Epithelial cell of esophagus (primary cell): ENCODE results near the gene NCMAP.
A peak's percentile ranks its signal among the peaks of the same experiment; 100 is the strongest.
"Not testable (repeated sequence)": the region's sequence is repeated elsewhere in the genome, so short reads cannot be mapped to it uniquely, and the experiment has no call there.

Experiments used
- DNase-seq: peaks from one replicate; pipeline ENCODE4 v3.0.0; 2010; ENCODE audit warnings: low read depth
- H3K4me3 ChIP-seq: 2 replicates; pipeline ENCODE4 v1.5.1; 2011; ENCODE audit warnings: mild to moderate bottlenecking, low read length, control low read depth
- TF ChIP-seq, protein P1 (sequence below): IDR thresholded peaks from 2 replicates; pipeline ENCODE4 v1.5.1; 2011; ENCODE audit warnings: low read depth, mild to moderate bottlenecking, low read length, control low read depth, inconsistent platforms; ENCODE audit not compliant: insufficient read depth; ENCODE audit errors: missing control alignments

NCMAP gene

DNA sequence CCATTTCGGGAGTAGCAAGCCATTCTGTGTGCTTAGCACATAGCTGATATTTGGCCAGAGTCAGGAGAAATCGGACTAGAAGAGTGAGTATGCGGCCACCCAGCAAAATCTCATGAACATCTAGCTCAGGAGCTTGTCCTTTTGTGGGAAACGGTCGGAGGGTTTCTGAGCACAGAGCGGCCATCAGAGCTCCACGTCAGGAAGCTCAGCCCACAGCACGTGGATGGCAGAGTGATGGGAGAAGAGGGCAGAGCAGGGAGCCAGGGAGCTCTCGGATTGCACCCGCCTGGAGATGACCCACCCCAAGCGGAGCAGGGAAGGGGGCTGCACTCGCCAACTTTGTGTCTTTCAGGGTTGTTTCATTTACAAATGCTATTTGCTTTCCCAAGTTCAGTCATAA lies 39.4 kb upstream of the NCMAP start:
- DNase-seq: no peak
- TF ChIP-seq, protein P1, sequence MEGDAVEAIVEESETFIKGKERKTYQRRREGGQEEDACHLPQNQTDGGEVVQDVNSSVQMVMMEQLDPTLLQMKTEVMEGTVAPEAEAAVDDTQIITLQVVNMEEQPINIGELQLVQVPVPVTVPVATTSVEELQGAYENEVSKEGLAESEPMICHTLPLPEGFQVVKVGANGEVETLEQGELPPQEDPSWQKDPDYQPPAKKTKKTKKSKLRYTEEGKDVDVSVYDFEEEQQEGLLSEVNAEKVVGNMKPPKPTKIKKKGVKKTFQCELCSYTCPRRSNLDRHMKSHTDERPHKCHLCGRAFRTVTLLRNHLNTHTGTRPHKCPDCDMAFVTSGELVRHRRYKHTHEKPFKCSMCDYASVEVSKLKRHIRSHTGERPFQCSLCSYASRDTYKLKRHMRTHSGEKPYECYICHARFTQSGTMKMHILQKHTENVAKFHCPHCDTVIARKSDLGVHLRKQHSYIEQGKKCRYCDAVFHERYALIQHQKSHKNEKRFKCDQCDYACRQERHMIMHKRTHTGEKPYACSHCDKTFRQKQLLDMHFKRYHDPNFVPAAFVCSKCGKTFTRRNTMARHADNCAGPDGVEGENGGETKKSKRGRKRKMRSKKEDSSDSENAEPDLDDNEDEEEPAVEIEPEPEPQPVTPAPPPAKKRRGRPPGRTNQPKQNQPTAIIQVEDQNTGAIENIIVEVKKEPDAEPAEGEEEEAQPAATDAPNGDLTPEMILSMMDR: no peak
- no peak overlapping the region for H3K4me3 ChIP-seq

DNA sequence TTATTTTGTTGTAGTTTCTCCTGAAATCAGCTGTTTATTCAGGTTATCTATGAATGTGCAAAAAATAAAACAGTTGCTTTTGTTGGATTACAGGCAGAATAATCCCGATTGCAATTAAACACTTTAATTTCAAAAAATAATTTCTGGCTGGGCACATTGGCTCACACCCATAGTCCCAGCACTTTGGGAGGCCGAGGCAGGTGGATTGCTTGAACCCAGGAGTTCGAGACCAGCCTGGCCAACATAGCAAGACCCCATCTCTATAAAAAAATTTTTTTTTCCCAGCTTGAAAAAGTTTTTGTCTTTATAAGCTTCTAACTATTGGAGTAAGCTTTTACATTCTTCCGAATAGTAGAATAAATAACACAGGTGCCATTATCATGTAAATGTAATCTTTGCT lies 38.0 kb upstream of the NCMAP start:
- TF ChIP-seq, protein P1: no peak
- DNase-seq: no peak
- H3K4me3 ChIP-seq: no peak overlapping the region

DNA sequence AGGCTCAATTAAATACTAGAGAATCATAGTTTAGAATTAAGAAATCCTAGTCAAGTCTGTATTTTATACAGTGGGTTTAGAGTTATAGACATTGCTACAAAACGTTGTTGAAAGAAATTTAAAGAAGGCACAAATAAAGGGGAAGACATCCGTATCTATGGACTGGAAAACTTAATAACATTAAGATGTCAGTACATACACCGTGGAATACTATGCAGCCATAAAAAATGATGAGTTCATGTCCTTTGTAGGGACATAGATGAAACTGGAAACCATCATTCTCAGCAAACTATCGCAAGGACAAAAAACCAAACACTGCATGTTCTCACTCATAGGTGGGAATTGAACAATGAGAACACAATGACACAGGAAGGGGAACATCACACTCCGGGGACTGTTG lies 35.6 kb upstream of the NCMAP start:
- DNase-seq: not testable (repeated sequence)

DNA sequence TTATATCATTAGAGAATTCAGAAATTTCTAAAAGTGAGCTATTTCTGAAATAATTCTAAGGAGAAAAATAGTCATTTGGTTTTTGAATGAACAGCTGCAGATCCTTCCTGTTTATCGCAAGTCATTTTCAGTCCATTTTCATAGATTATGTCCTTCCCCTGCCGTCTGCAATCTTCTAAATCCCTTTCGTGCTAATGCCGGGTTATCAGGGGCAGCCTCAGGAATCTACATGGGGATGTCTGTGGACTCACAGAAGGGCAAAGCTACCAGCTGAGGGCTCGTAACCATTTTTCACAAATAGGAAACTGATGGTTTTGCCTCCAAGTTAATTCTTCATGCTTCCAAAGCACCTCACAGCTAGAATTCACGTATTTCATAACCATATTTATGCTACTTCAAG lies 30.3 kb upstream of the NCMAP start:
- H3K4me3 ChIP-seq: no peak overlapping the region
- DNase-seq: no peak
- TF ChIP-seq, protein P1: no peak

More for the DNA sequence above, 35.6 kb upstream of the NCMAP start:
- H3K4me3 ChIP-seq: not testable (repeated sequence)

GRCh38 chr1:24526045-24526444 lies 29.8 kb upstream of the NCMAP start:
- no peak overlapping the region for H3K4me3 ChIP-seq
- DNase-seq: no peak
- TF ChIP-seq, protein P1: no peak

DNA sequence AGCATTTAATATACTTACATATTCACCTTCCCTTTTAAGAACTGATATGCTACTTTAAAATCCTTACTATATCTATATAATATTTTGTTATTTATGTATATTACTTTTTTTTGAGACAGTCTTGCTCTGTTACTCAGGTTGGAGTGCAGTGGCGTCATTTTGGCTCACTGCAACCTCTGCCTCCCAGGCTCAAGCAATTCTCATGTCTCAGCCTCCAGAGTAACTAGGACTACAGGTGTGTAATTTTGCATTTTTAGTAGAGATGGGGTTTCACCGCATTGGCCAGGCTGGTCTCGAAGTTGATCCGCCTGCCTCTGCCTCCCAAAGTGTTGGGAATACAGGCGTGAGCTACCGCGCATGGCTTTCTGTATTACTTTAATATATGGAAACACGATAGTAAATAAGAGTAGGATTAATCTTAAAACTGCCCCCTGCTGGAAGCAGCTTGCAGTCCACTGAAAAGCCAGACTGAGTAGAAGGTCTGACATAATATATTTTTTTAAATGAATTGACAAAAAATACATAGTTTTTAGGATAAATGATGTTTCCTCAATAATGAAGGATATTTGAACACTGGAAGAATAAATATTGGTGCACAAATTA lies 28.8 kb upstream of the NCMAP start:
- TF ChIP-seq, protein P1: peak; percentile 58
- DNase-seq: peak; percentile 38
- H3K4me3 ChIP-seq: no peak overlapping the region

DNA sequence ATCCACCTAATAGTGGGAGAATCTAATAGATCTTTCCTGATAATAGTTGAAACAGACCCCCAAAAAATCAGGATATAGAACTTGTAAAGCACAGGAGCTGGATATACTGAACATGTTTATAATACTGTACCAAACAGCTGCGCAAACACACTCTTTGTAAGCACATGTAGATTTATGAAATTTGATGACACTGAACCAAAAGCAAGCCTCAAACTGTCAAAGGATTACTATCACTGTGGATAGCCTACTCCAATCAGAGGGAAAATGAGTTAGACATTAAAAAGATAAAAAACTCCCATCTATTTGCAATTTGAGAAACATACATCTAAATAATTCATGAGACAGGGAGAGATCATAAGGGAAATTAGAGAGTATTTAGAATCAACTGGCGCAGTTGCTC lies 27.1 kb upstream of the NCMAP start:
- no peak overlapping the region for H3K4me3 ChIP-seq
- TF ChIP-seq, protein P1: no peak
- no peak for DNase-seq

GRCh38 chr1:24529292-24529691 lies 26.6 kb upstream of the NCMAP start:
- DNase-seq, H3K4me3 ChIP-seq: not testable (repeated sequence)
